Midbrain (tissue), 1 donor: Measurements from ENCODE around the gene UGT2B15.
"Not testable (repeated sequence)": the region's sequence is repeated elsewhere in the genome, so short reads cannot be mapped to it uniquely, and the experiment has no call there.

Source experiments
- DNase-seq: peaks from one replicate; lab custom pipeline; 2025; lab: John Stamatoyannopoulos, UW

The UGT2B15 gene

DNA sequence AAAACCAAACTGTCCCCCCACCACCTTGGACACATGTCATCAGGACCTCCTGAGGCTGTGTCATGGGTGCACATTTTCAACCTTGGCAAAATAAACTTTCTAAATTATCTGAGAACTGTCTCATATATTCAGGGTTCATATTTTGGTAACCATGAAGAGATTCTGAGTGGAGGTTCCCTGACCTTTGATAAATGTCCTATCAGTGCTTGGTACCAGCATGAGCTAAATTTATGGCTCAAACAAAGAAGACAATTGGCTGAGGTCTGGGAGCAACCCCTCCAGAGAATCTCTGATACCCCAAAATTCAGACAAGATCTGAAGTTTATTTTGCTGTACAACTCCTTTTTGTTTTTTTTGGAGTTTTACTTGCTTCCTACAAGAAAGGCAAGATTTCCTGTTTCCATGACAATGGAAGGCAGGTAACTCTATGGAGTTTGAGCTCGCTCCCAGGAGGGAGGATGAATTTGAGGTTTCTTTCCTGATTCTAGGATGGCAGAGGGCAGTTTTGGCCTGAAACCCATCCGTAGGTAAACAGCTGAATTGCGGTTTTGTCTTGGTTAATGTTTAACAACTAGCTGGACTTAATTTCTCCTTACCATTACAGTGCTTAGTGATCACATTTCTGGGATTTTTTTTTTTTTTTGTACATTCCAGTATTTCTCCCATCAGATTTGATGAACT lies 14.5 kb downstream of the UGT2B15 start:
- no peak for DNase-seq

DNA sequence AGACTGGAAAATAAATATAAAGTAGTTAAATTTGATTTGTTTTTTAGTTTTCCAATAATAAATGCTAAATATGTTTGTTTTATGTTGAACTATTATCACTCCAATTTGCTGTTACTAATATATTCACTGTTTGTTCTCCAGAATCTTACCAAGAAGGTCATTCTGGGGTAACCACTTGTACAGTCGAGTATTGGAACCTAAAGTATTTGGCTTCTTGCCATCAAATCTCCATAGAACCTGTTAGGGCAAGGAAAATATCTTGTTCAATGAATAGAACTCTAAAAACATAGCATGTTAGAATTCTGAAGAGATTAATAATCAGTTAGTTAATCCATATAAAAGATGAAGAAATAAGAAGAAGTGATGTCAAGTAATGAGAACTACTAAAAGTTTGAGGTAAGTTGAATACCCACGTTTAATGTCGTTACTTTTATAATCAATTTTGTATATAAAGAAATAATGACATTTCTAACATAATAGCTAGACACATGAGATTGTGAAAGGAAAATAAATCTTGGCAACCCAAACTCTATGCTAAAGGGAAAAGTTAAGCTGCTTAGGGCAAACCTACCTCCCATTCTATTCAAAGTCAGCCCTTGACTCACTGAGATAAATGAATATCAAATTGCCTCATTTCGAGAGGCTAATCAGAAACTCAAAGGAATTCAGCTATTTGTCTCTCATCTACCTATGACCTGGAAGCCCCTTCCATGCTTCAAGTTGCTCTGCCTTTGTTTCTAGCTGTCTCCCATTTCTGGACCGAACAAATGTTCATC lies 15.3 kb downstream of the UGT2B15 start:
- no peak for DNase-seq

DNA sequence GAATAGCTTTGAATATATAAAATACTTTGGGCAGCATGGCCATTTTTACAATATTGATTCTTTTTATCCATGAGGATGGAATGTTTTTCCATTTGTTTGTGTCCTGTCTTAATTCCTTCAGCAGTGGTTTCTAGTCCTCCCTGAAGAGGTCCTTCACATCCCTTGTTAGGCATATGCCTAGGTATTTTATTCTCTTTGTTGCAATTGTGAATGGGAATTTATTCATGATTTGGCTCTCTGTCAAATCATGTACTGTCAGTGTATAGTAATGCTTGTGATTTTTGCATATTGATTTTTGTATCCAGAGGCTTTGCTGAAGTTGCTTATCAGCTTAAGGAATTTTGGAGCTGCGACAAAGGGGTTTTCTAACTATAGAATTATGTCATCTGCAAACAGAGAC lies 18.5 kb downstream of the UGT2B15 start:
- DNase-seq, result no peak

DNA sequence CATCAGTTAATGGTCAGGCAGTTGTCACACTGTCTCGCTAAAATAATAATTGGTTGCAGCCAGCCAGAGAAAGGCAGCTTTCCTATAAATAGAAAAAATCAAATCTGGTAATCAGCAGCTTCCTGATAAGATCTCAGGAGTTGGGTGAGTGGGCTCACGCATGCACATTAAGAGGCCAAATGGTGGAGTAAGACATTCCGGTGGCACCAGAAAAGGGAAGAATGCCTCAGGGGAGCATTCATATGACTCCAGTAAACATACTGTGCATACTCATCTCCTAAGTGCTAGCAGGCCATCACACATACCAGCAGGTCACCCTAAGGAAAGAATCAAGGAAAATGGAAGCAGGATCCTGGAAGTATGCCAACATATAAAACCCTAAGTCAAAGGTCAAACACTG lies 40.1 kb downstream of the UGT2B15 start:
- DNase-seq, result no peak

DNA sequence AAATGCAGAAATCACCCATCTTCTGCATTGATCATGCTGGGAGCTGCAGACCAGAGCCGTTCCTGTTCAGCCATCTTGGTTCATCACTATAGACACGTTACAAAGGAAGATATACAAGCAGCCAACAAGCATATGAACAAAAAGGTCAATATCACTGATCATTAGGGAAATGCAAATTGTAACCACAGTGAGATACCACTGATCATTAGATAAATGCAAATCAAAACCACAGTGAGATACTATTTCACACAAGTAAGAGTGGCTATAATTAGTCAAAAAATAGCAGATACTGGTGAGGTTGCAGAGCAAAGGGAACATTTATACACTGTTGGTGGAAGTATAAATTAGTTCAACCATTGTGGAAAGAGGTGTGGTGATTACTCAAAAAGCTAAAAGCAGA lies 47.7 kb downstream of the UGT2B15 start:
- not testable (repeated sequence) for DNase-seq

DNA sequence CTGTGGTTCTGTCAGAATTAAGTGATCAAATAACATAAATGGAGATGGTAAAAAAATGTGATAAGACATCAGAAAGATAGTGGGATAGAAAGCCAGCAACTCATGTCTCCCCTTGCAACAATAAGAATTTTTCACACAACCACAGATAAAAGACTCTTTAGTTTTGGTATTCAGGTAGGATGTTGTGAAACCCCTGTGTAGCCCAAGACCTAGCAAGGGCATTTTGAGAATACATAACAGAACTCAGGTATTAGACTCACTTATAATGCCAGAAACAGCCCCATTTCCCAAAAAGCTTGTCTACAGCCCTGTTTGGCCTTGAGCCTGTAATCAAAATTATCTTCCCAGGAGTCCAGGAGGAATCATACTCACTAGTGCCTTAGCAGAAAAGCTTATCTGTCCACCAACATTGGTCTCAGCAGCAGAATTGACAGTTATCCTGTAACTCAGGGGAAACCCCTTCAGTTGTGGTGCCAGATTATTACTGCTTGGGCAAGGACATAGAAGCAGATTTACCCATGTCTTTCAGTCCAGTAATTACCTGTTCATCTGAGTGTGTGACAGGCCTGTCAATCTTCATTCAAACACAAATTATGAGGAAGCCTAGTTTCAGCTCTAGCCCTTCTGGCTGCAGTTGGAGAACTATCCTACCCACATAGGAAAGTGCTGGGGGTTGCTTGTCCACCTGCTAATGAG lies 53.3 kb downstream of the UGT2B15 start:
- no peak for DNase-seq

DNA sequence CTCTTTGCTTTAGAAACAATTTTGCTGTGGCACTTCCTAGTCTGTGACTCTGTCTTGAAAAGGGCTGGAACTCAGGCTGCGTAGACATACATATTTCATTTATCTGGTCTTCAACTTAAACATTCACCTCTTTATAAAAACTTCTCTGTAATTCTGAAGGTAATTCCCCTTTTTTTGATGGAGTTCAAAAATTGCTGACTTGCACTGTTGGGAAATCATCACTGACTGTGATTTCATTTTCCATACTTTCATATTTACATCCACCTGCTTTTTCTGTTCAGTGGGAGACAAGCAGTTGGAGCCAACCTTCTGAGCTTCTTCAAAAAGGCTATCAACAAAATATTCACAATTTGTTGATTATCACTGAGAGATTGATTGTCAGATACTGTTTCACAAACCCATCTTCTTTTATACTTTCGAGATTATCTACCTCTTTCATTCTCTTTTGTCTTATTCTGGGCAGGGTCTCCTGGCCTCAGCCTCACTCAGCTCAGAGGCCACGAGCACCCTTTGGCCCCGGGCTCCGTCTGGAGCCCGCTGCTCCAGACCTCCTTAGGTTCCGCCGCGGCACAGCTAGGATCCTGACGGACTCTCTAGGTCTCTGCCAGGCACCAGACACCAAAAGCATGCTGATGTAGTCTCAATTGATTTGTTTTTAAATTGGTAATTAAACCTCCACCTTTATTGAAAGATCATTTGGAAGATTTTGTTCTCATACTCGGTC lies 54.6 kb downstream of the UGT2B15 start:
- no peak for DNase-seq

DNA sequence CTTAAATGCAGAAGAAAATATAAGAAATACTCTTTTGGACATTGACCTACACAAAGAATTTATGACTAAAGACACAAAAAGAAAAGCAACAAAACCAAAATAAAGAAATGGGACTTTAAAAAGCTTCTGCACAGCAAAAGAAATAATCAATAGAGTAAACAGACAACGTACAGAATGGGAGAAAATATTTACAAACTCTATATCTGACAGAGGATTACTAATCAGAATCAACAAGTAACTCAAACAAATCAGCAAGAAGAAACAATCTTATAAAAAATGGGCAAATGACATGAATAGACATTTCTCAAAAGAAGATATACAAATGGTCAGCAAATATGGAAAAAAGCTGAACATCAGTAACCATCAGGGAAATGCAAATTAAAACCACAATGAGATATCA lies 56.7 kb downstream of the UGT2B15 start:
- no peak for DNase-seq

DNA sequence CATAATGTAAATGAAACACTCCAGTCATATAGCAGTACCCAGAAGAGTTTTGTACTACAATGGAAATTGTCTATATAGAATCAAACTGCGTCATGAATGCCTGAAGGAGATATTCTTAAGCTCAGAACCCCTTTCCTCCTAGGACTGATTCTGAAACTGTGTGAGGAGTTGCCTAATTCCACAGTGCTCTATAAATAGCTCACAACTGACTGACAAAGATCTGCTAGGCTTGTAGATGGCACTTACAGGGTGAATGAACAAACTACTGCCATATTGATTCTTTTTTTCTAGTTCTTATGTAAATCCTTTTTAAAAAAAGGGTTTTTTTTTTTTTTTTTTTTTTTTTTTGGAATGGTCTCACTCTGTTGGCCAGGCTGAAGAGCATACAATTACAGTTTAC lies 64.2 kb downstream of the UGT2B15 start:
- DNase-seq, result no peak

DNA sequence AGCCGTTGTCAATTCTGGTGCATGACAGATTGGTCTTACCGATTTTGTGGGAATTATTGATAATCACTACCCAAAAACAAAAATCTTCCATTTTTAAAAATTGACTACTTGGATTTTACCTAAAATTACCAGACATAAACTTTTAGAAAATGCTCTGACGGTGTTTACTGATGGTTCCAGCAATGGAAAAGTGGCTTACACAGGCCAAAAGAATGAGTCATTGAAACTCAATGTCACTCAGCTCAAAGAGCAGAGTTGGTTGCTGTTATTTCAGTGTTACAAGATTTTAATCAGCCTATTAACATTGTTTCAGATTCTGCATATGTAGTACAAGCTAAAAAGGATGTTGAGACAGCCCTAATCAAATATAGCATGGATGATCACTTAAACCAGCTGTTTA lies 71.3 kb downstream of the UGT2B15 start:
- DNase-seq, result no peak

DNA sequence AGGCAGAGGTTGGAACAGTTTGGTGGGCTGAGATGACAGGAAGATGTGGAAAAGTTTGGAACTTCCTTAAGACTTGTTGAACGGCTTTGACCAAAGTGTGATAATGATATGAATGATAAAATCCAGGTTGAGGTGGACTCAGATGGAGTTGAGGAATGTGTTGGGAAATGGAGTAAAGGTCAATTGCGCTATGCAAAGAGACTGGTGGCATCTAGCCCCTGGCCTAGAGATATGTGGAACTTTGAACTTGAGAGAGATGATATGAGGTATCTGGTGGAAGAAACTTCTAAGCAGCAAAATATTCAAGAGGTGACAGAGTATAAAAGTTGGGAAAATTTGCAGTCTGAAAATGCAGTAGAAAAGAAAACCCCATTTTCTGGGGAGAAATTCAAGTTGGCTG lies 73.0 kb downstream of the UGT2B15 start:
- DNase-seq, result no peak
